Neural cell (in vitro differentiated cells): ENCODE data around the gene IDH3B.

Experiments used
- CTCF ChIP-seq: fragments of 450-650 bp; IDR thresholded peaks from 2 replicates; pipeline ENCODE4 v1.5.1; 2014; ENCODE audit warnings: antibody characterized with exemption, mild to moderate bottlenecking, moderate library complexity; ENCODE audit not compliant: poor library complexity, severe bottlenecking
- POLR2AphosphoS5 ChIP-seq: IDR thresholded peaks from 2 replicates; pipeline ENCODE4 v1.6.1; 2012

- TF ChIP-seq POLR2AphosphoS5 (peak; percentile 93), CTCF (no peak)
Observed at GRCh38 chr20:2663887-2664719, at the start of gene IDH3B.
